HK-2 (cell line): ENCODE data around the gene TRIP4.
"Not testable (repeated sequence)": the region's sequence is repeated elsewhere in the genome, so short reads cannot be mapped to it uniquely, and the experiment has no call there.

ENCODE experiments used
- DNase-seq: peaks from one replicate; pipeline ENCODE4 v3.0.0-alpha.2; 2018; ENCODE audit not compliant: unreplicated experiment

TRIP4 gene

DNA sequence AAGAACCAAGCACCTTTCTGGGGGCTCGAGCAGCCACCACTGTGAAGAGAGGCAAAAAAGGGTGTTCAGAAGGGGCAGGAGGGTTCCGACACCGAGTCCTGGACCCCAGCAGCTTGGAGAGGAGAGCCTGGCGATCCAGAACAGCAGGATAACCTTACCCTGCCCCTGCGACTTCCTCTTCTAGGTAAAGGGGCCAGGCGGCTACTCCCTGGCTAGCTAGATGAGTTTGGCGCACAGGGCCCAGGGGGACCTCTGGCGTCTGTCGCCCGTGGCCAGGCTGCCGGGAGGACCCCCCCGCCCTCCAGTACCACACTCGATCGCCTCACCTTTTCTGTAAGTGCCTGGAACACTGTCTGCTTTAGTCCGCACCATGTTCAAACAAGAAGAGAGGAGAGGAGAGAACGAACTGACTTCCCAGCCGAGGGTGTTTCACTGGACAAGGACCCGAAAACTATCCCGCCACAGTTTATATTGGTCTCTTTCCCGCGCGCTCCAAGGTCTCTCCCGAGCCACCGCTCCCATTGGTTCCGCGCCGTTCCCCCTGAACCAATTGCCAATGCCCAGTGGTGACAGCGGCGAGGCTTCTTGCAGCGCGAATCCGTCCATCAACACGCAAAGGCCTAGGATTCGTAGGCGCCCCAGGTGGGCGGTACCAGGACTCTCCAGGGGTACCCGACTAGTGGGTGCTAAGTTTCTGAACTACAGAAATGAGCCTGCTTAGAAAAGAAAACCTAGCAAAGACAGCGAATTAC is 6.5 kb upstream of the TRIP4 start, which contains the start of gene PCLAF:
Gene PCLAF (minus strand): TSS at position 442 of the 752 bp plus-strand sequence. CDS start 70 bp downstream, at position 372.
- DNase-seq, result peak; percentile 92

DNA sequence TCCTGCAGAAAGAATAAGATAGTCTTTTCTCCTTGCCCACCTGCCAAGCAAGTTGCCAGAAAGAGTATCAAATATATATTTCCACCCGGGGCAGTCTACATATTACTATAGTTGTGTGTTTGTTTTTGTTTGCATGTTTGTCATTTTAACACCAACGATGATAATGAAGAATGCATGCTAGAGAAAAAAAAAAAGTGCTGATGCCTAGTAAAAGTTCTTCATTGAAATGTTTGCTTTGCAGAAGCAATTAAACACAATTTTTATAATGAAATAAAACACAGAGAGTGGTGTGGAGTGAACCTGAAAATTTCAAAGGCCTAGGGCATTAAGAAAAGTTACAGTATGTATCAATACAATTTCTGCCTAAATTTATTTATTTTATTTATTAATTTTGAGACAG is 3.9 kb upstream of the TRIP4 start:
- no peak for DNase-seq

DNA sequence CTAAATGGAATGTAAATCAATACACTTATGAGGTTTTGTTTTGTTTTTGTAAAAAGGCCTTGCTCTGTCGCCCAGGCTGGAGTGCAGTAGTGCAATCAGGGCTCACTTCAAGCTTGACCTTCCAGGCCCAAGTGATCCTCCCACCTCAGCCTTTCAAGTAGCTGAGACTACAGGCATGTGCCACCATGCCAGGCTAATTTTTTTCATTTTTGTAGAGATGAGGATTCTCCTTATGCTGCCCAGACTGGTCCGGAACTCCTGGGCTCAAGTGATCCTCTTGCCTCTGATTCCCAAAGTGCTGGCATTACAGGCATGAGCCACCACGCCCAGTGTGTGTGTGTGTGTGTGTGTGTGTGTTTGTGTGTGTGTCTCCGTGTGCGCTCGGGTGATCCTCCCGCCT is 1.3 kb upstream of the TRIP4 start:
- no peak for DNase-seq

DNA sequence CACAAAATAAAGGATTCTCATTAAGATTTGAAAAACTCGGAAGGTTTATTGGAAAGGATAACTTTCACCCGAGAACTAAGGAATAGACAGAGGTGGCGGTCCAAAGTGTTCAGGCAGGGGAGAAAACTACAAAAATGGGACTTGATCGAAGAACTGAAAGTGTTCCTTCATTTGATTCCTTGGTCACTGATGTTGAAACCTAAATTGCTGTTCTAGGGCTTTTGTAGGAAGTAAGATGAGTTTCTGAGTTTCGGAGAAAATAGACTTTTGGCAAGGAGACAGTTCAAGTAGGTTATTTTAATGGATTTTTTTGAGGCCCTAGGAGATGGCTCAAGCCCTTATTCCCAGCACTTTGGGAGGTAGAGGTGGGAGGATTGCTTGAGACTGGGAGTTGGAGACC is 1.4 kb downstream of the TRIP4 start:
- no peak for DNase-seq

DNA sequence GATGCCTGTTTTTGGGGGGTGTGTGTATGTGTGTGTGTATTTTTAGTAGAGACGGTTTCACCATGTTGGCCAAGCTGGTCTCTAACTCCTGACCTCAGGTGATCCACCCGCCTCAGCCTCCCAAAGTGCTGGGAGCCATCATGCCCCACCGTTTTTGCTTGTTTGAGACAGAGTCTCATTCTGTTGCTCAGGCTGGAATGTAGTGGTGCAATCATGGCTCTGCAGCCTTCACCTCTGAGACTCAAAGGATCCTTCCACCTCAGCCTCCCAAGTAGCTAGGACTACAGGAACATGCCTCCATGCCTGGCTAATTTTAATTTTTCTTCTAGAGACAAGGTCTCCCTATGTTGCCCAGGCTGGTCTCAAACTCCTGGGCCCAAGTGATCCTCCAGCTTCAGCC is 4.8 kb downstream of the TRIP4 start:
- DNase-seq, result not testable (repeated sequence)

DNA sequence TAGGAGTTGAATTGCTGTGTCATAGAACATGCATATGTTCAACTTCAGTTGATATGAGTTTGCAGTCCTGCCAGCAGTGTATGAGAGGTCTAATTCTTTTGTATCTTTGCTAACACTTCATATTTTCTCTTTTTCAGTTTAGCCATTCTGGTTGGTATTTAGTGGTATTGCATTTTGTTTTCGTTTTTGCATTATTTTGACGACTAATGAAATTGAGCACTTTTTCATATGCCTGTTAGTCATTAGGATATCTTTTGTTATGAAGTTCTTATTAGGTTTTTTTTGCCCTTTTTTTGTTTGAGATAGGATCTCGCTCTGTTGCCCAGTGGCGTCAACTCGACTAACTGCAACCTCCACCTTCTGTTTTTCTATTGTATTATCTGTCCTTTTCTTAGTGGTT is 9.2 kb downstream of the TRIP4 start:
- no peak for DNase-seq

DNA sequence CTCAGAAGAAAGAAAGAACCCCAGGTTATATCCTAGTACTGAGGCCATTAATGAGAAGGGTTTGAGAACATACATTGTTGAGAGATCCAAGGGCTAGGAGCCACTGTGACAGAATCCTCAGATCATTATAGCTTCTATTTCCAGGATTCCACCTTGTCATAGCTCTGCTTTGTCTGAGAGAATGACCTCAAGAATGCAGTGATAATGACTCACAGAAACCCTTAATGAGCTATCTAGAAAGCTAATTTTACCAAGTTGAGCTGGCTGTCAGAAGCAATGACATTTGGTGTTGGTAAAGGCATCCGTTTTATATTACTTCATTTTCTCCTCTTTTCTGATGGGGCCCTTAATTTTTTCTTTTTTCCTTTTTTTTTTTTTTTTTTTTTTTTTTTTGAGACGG is 10.9 kb downstream of the TRIP4 start:
- DNase-seq, result no peak

DNA sequence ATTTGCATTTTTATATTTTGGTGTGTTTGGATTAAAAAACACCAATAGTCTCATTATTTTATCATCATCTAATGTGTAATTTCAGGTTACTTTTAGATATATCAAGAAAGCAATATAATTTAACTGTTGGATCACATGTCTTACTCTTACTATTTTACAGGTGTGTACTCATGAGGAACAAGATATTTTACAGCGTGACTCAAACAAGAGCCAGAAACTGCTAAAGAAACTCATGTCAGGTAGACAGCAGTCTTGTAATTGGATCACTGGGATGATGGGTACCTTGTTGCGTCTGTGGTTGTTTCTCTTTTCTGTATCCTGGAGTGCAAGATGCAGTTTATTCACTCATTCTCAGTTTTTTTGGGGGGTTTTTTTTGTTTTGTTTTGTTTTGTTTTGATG is 12.9 kb downstream of the TRIP4 start:
- DNase-seq, result no peak

DNA sequence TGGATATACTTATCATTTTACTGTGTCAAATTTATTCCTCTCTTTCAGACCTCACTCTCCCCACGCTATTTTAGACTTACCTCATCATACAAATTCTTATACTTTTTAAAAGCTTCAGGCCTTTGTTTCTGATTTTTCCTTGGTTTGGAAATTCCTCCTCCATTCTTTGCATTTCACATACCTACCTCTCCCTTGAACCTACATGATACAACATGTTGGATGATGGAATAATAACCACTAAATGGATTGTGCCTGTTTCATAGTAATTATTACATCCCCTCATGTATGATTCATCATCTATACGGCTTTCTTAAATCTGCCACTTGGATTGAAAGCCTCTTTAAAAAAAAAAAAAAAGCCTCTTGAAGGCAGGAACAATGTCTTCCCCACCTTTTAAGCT is 24.6 kb downstream of the TRIP4 start:
- DNase-seq, result no peak

DNA sequence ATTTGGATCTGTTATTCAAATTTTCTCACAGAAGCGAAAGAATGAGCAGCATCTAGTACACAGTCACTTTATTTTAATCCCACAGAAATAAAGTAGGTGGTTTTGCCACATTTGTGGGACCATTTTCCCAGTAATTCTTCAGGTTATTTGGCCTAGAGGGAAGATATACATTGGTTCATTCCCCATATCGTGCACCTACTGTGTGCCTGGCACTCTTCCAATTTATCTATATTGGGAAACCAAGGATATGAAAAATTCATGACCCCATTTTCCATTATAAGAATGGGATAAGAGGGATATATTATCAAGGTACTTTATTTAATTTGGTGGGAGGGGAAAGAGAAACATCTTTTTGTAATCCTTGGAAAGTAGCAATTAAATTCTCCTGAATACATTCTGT is 35.1 kb downstream of the TRIP4 start:
- no peak for DNase-seq

DNA sequence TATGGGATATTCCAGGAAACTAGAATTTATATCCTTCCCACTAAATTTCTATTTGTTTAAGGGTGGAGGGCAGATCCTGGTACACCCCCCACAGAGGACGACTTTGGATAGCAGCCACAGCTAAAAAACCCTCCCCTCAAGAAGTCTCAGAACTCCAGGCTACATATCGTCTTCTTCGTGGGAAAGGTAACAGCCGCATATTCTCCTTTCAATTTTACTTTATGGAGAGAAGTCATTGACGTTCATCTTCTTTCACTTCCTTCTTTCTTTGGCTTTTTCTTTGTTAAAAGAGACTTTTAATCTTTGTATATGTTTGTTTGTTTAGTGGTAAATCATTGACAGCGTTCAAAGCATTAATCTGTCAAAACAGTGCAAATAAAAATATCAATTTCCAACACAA is 36.3 kb downstream of the TRIP4 start:
- DNase-seq, result no peak

DNA sequence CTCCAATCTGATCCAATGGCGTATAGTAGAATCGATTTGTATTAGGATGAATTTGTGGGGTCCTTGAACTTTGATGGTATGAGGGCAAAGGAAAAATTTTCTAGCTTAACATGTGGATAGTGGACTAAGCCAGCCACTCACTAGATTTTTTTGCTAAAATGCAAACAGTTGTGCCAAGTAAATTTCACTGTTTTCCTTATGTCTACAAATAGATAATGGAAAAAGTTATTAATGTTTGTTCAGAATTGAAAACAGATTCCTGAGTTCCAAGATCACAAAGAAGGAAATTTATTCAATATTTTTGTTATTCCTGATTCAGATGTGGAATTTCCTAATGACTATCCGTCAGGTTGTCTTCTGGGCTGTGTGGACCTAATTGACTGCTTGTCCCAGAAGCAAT is 37.6 kb downstream of the TRIP4 start:
- DNase-seq, result no peak

DNA sequence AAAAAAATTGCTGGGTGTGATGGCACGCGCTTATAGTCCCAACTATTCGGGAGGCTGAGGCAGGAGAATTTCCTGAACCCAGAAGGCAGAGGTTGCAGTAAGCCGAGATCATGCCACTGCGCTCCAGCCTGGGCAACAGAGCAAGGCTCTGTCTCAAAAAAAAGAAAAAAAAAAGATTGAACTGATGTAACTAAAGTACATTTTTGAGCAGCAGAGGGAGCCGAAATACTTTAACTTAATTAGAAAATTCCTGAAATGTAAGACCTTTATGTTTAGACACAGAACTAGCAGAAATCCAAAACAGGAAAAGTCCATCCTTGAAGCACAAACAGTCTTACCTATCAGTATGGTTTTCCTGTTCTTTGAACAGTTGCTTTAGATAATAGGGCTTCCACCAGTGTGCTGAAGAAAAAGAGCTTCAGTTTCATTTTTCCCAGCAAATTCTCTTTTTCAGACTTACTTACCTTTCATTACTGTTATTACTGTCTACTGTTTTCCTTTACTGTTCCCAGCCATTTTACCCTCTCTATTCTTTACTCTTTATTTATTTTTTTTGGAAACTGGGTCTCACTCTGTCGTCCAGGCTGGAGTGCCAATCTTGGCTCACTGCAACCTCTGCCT is 39.3 kb downstream of the TRIP4 start:
- no peak for DNase-seq

DNA sequence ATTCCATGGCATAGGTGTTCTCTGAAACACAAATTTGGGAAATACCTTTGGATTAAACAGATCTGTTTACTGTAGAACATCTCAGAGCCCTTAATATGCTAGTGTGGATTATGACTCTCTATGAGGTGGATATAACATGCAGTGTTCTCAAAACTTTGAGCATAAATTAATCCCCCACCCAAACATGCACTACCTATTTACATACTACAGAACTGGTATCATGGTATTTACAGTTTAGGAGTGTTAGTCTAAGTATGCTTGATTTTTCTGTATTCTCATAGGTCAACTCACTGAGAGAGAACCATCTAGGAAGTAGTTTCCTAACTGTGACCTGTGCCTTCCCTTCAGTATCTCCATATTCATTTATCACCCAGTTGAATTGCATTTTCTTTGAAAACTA is 41.8 kb downstream of the TRIP4 start:
- DNase-seq, result no peak

DNA sequence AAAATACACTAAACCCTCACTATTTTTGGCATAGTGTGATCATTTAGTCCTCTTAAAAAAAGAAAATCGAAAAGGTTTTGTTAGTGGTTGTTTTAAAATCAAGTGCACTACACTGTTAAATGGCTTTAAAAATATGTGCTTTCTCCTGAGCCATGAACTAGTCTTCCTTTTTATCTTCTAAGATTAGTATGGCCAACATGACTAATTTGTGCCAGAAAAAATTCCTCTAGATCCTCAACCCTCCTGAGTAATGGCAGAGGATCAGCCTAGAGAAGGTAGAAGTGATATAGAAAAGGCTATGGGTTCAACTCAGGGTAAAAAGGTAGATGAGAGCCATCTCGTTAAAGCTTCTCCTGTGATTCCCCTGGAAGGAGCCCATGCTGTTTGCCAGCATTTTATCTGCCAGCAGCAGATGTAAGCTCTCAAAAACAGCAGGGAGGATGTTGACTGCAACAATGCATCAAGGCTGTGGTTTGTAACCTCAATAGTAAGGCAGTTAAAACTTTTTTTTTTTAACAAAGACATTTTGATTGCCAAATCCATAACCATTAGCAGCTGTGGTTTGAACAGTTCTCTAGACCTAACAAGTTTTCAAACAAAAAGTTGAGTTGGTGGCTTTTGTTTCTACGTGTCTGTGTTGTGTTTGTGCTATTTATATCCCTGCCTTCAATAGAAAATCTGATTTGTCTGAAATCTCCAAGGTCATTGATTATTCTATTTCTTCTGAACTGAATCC is 42.5 kb downstream of the TRIP4 start:
- DNase-seq, result no peak

DNA sequence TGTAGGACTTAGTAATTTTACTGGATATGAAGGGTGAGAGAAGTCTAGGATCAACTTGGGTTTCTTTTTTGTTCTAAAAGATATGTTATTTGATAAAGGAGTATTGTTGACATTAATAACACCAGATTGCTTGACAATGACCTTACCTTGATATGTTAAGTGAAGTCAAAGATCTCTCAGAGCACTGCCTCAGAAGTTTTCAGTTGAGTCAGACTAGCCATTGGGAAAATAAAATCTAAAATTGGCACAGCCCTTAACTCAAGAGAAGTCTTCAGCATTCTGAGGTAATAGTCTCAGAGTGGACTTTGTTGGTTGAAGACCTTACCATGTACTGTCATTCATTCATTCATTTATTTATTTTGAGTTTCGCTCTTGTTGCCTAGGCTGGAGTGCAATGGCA is 50.3 kb downstream of the TRIP4 start:
- DNase-seq, result no peak

DNA sequence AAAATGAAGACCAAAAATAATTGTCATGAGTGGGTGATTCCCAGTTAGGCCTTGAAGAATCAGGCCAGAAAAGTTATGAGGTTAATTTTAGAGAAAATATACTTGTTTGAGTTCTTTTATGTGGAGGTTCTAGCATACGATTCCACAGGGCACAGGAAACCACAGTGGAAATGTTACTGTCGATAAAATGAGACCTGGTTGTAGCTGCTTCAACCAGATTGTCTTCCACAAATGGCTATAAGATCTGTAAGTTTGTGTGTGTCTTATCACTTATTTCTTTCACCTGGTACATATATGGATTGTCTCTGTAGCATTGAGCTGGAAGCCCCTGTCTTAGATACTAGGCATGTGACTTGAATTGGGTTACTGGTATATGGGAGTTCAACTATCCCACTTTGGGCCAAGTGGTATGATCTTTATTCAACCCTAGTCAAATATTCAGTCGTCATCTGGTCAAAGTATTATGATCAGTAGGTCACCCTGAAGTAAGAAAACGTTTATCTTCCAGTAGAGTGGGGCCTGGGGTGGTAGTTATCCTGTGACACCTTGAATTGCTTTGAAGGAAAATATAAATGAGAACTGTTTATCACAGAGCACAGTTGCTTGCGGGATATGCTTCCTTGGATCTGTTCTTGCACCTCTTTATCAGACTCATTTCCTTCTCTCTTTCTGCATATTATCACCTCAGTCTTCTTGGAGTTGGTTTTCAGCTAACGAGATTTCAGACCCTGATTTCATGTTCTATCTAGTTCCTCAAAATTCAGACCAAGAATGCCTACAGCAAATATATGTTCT is 51.2 kb downstream of the TRIP4 start:
- DNase-seq, result no peak

DNA sequence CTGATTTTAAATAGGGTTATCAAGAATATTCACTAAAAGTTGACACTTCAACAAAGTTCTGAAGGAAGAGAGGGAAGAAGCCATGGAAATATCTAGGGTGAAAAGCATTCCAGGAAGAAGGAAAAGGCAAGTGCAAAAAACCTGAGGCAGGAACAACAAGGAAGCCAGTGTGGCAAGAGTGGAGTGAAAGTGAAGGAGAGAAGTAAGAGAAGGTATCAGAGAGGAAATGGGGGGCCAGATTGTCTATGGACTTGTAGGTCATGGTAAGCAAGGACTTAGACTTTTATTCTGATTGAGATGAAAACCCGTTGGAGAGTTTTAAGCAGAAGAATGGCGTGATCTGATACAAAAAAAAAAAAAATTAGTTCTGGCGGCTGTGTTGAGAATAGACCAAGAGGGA is 54.2 kb downstream of the TRIP4 start:
- DNase-seq, result no peak

DNA sequence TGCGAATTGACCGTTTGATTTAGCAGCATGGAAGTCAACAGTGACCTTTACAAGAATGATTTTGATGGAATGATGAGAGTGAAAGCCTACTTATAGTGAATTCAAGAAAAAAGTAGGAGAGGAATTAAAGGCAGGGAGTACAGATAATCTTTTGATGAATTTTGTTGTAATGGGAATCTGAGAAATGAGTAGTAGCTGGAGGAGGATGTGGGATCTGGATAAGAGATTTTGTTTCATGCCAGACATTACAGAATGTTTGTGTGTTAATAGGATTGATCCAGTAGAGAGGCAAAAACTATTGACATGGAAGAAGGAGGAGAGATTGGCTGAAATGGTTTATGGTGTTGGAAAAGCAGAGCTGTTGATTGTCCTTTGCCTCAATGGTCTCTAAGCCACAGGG is 55.4 kb downstream of the TRIP4 start:
- no peak for DNase-seq

DNA sequence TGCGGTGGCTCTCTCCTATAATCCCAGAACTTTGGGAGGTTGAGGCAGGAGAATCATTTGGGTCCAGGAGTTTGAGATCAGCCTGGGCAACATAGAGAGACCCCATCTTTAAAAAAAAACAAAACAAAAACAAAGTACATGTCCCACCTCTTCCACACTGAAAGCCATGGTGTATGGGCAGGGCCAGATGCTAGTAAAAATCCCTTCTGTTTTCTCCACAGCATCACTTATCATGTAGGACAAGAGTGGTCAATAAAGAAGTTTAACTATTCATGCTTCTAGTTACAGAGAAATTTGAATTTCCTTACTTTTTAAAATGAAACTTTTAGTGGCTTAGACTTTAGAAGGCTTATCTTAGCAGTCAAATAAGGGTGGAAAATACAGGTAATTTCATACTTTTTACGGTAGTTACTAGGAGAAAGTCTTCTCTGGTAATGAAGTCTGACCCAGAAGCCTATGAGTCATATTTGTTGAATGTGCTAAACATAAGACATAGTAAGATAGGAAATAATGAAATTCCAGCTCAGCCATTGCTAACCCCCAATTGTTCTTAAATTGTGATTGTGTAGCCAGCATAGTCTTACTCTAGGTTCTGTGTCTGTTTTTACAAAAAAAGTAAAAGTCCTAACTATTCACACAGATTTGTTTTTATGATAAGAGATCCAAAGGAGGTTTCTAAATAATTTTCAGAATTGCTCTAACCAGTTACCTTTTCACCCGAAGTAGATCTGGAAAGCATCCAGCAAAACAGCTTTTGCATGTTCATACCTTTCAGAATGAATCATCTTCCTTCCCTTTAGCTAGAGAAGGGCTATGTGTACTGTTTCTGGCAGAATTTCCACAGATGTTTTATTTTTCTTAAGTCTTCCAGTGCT is 56.3 kb downstream of the TRIP4 start:
- DNase-seq, result no peak

DNA sequence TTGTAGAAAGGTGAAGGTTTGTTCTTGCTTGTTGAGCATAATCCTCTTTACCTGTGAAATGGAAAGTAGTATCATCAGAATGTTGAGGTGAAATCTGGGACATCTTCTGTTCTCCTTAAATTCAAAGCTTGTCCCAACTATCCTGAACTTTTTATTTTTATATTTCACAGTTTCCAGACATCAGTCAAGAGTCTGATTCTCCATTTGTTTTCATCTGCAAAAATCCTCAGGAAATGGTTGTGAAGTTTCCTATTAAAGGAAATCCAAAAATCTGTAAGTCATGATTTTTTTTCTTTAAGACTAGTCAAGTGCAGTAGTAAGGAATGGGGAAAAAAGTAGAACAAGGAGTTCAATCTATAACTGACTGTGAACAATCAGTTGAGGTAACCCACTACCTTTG is 57.2 kb downstream of the TRIP4 start:
- DNase-seq, result no peak
